NCI-H1092 (cell line): ENCODE results near the gene ITIH2.

Source experiments
- DNase-seq: peaks from one replicate; lab custom pipeline; 2025; lab: John Stamatoyannopoulos, UW

The ITIH2 gene

GRCh38 chr10:7795605-7796004 is 92.5 kb downstream of the ITIH2 start:
- DNase-seq, result no peak

GRCh38 chr10:7797582-7797981 is 94.5 kb downstream of the ITIH2 start:
- DNase-seq, result no peak
